Measurements from ENCODE around the gene ACOXL. TPM values are rescaled to one million over a fixed set of nuclear protein-coding genes. Genes with fewer than 3 reads are reported as not detected.

Gene ACOXL
- total RNA-seq, 1 experiment from 2014 or later, result not detected

DNA sequence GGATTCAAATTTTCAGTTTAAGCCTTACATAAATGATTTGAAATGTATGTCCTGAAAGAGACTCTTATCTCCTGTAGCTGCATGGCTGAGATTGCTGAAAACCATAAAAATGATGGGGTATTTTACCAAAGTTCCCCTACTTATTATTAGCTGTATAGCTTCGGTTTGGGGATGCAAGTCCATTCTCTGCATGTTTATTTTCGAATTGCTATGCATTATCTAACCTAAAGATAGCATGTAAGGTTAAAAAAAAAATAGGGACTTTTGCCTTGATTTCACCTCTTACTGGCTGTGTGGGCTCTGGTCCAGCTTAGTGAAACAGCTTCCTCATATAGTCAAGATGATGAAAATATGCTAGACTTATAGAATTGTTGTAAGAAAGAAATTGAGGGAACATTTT is 14.0 kb upstream of the ACOXL start:
- DNase-seq (ENCODE audit: low spot score), result no peak

DNA sequence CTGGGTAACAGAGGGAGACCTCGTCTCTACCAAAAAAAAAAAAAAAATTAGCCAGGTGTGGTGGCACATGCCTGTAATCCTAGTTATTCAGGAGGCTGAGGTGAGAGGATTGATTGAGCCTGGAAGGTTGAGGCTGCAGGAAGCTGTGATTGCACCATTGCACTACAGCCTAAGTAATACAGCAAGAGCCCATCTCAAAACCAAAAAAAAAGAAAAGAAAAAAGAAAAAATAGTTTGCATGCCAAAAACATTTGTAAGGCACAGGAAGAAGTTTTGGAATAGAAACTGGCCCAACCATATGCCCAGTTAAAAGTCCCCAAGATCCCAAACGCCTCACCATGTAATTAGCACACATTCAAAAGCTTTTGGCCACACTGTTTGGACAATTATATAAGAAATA is 13.4 kb upstream of the ACOXL start:
- DNase-seq (ENCODE audit: low spot score), result no peak

DNA sequence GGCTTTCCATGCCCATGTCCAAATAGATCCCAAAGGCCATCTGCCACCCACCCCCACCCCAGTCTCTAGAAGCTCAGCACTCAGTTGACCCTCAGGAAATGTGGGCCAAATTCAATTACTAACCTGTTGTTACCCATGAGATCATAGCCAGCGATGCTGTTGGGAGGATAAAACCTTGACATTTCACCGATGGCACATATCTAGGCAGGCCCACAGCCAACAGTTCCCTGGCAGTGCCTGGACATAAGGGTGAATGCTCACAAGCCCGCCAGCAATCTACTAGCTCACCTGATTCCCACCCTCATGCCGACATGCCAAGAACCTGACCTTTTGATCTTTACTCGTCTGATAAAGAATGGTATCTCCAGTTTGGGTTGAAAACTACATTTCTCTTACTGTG is 11.8 kb upstream of the ACOXL start:
- DNase-seq (ENCODE audit: low spot score), result no peak

DNA sequence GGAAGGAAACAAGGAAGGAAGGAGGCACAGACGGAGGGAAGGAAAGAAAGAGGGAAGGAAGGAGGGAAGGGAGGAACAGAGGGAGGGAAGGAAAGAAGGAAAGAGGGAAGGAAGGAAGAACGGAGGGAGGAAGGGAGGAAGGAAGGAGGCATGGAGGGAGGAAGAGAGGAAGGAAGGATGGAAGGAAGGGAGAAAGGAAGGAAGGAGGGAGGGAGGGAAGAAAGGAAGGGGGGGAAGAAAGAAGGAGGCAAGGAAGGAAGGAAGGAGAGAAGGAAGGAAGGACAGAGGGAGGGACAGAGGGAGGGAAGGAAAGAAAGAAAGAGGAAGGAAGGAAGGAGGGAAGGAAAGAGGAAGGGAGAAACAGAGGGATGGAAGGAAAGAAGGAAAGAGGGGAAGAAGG is 7.6 kb upstream of the ACOXL start:
- DNase-seq (ENCODE audit: low spot score), result no peak

DNA sequence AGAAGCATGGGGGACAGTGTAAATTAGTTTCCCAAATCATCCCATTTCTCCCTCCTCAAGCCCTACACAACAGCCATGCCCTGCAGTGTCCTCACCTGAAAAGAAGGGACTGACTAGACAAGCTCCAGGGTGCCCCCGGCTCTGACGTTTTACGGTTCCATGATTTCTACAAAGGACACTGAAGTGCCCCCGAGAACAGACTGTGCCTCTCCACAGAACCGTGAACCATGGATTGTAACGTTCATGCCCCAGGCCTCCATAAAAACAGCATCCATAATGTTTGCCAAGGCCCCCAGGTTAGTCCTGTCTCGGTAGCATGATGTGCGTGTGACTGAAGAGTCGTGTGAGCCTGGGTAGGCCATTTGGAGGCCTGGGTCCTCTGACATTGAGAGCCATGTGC is 7.0 kb upstream of the ACOXL start:
- no peak for DNase-seq (ENCODE audit: low spot score)

DNA sequence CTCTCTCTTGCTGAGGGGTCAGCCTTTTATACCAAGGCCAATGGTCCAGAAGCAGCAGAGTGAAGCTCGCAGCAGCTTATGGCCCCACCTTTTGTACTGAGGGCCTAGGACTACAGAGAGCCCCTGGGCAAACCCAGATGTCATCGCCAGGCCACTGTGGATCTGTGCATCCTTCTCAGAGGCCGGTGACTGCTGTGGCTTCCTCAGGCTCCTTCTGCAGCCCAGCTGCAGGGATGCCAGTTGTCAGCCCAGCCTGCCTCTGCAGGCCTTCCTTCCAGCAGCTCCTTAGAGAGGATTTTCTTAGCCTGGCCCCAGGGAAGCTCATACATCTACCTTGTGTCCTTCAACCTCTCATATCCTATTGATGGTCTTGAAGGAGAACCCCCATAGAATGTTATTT is 6.5 kb upstream of the ACOXL start:
- no peak for DNase-seq (ENCODE audit: low spot score)

DNA sequence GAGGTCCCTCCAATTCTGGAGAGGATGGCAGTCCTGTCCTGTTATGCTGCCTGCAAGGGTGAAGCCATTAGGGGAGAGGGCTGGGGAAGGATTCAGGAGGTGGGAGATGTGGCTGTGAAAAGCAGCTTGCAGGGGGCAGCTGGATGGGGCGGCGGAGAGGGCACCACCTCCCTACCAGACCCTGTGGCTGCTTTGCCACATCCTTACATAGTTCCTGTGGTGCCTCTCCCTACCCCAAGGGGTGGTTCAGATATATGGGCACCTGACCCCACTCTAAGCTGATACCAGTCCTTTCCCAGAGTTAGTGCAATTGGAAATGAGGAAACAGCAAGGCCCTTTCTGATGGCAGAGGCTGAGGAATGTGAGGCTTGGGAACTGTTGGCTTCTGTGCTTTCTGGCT is 6.1 kb upstream of the ACOXL start:
- DNase-seq (ENCODE audit: low spot score), result no peak

DNA sequence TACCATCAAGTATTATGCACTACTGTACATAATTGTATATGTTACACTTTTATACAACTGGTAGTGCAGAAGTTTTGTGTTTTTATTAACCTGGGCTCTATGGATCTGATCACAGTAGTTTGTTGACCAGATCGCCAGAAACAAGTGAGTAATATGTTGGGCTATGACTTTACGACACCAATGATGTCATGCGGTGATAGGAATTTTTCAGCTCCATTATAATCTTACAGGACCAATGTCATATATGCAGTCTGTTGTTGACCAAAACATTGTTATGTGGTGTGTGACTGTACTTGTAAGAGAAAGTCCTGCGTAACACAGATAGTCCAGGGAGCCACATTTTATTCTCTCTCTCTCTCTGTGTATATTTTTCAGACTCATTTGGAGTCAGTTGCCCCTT is 4.5 kb upstream of the ACOXL start:
- DNase-seq (ENCODE audit: low spot score), result no peak

DNA sequence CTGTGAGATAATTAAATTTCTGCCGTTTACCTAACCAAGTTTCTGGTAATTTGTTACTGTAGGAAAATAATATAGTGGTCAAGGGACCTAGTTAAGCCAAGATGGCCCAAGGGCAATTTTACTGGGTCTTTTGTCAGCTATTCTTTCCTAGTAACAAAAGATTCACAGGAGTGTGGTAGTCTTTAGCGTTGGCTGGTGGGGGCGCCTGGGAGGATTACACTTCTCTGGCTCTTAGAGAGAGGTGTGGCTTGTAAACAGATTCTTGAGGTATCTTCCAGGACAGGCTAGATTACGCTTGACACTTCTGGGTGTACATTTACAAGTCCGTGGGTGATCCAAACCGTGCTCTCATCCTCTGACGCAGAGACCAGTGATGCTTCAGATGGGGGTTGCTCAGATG is 3.3 kb upstream of the ACOXL start:
- no peak for DNase-seq (ENCODE audit: low spot score)

DNA sequence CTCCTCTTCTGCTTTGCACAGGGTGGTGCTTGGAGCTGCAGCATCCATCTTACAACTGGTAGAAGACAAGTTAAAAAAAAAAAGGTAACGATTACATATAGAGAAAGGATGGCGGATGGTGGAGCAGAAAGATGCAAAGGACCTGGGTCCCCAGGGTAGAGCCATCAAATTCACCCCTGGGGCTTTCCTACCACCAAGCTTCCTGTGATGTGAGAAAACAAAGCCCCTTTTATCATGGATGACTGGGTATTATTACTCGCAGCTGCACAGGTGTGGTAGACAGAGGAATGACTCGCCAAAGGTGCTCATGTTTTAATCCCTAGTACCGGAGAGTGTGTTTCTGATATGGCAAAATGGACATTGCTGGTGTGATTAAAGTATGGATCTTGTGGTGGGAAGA is 1.3 kb upstream of the ACOXL start:
- no peak for DNase-seq (ENCODE audit: low spot score)

DNA sequence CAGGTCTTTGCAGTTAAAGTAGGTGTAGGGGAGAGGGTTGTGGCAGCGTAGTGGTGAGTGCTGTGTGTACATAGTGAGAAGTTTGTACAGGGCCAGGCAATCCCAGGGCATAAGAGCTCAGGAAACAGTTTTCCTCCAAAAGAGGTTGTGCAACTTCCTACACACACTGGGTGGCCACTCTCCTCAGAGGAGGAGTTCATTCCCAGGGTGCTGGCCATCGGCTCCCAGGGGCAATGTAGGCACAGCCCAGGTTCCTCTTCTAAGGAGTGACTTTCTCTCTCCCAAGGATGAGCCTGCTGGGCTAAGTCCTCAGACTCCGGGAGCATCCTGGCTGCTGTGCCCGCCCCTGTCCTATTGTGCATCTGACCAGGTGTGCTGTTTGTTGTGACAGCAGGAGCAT is 3.0 kb downstream of the ACOXL start:
- no peak for DNase-seq (ENCODE audit: low spot score)

DNA sequence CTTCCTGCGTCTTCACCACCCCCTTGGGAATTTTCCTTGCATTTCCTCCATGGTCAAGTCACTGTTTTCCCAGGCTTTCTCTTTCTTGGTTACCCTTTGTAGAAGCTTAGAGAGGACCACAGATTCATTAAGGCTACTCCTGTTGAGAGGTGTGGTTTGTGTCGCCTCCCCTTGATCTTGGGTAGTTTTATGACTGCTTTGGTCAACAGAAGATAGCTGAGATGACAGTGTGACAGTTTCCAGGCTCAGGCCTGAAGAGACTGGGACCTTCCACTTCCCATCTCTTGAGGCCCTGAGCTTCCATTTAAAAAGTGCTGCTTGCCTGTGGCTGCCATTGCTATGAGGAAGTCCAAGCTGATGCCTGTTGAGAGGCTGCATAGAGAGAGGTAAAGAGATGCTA is 5.4 kb downstream of the ACOXL start:
- no peak for DNase-seq (ENCODE audit: low spot score)

DNA sequence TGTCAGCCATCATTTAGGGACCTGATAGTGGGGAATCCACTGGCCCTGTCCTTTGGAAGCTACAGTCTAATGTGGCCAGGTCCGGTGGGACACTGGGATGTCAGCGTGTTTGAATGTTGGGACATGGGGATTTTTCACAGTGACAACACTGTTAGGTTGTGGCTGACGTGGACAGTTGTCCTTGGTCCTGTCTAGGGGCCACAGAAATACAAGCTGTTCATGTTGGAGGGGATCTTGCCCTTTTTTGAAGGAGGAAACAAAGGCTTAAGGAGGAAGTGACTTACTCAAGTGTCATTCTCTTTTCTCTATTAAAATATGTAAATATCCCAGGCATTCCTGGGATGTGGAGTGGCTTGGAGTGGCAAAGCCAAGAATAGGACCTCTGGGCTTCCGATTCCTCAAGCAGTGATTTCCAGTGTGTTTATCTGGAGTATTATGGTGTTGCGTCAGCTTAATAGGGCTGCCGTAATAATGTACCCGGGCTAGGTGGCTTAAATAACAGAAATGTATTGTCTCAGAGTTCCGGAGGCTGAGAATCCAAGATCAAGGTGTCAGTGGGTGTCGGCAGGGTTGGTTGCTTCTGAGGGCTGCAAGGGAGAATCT is 8.5 kb downstream of the ACOXL start:
- DNase-seq (ENCODE audit: low spot score), result no peak

DNA sequence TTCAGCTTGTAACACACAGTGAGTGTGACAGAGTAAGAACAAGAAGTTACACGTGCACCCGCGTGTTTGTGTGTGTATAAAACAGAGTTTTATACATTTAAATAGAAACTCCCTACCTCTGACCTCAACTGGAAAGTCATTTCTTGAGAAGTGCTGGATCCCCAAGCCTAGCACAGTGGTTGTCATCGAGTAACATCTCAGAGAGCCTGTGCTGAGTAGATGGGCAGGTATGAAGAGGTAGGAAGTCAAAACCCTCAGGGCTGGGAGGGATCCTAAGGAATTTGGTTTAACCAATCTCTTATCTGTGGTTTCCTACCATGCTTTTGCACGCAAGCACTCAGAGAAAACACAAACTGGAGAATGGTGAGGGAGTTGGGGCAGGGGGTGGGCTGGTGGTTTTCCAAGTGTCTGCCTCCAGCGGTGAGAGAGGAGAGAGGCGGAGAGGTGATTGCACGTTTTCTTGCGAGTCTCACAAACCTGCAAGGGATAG is 9.2 kb downstream of the ACOXL start:
- DNase-seq (ENCODE audit: low spot score), result peak; percentile 14

DNA sequence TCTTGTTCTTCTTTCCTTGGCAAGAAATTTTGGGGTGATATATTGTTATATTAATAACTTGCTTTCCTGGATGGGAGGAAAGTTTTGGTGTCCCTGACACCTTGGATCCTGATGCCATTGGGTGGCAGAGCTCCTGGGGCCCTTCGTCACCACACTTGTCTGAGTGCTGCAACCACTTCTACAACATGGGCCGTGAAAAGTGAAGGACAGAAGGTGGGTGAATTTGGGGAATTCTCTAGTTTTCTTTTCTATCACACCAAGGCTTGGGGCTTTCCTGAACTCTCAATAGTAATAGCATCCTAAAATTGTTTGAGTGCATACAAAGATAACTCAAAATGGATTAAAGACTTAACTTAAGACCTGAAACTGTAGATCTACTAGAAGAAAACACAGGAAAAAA is 10.0 kb downstream of the ACOXL start:
- DNase-seq (ENCODE audit: low spot score), result no peak

DNA sequence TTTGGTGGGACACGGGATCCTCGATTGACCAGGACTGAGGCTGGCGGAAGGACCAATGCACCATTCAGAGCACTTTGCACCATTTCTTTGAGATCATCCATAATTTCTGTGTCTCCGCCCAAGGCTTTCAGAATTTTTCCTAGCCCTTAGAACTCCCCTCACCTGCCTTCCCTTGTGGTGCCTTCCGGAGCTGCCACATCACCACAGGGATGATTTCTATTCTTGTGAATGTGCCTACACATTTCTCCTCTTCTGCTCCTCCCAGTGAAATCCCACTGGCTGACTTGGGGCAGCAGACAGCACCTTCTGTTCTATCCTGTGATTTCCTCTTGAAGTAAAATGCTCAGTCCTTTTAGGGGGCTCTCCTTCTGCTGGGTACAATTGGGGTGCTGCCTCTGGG is 11.2 kb downstream of the ACOXL start:
- DNase-seq (ENCODE audit: low spot score), result no peak

DNA sequence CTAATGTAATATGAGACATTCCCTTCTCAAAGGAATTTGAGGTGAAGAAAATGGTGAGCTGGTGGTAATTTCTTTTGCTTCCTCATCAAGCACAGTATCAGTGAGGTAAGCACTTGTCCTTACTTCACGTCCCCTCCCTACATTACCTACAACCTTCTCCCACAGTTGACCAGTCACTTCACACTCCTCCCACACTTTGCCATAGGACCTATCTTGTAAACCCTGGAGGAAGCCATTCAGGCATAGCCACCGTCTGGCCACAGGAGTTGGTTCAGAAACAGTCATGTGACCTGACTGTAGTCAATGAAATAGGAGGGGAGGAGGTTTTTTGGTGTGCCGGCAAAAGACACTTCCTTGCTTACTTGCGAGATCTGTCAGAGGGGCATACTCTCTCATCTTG is 12.1 kb downstream of the ACOXL start:
- DNase-seq (ENCODE audit: low spot score), result no peak

DNA sequence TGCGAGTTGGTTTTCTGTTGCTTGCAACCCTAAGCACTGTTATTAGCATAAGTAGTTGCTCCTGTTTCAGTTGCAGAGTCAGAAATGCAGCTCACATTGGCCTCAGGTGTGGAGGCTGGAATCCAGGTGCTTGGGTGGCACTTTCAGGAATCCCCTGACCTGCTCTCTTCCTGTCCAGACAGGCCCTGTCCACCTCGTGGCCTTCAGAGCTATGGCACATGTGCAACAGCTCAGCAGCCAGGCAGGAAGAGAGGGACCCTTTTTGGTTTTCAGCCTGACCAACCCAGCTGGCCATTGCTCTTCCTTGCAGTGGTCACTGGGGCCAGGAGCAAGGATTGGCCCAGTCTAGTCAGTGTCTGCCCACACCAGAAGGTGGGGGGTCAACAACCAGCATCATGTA is 12.7 kb downstream of the ACOXL start:
- no peak for DNase-seq (ENCODE audit: low spot score)

DNA sequence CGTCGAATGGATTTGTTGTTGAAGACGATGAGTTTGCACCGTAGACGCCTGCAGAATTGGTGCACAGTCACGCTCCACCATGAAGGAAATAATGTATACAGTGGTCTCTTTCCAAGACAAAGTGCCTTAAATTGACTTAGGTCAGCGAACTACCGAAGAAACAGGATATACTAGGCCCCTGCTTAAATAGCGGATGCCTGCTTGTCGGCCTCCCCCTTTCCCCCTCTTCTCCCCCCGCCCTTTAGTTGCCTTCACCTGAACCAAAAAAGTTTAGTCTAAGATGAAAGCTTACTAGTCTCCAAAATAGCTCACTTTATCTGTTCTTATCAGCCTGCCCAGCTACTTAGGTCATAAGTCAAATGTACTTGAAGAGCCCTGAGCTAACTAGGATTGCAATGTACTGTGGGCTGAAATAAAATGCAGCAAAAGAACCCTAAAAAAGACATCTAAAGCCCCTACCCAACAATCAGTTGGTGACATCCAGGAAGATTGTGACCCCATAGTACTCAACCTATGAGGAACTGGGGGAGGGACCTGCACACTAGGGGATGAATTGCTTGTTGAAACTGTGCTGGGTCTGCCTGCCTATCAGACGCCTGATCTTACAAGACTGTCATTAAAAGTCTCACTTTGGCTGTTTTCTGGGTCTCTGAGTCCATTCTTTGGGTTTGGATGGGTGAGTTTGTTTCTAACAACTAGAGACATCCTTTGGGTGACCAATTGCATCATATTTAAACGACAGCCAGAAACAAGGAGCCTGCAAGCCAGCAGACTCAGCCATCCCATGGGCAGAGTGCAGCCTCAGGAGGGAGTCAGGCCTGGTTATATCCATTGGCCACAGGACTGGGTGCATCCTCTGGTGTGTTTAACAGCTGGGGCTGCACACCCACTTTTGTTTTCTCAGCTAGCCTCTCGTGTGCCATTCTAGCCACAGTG is 14.5 kb downstream of the ACOXL start:
- DNase-seq (ENCODE audit: low spot score), result no peak

DNA sequence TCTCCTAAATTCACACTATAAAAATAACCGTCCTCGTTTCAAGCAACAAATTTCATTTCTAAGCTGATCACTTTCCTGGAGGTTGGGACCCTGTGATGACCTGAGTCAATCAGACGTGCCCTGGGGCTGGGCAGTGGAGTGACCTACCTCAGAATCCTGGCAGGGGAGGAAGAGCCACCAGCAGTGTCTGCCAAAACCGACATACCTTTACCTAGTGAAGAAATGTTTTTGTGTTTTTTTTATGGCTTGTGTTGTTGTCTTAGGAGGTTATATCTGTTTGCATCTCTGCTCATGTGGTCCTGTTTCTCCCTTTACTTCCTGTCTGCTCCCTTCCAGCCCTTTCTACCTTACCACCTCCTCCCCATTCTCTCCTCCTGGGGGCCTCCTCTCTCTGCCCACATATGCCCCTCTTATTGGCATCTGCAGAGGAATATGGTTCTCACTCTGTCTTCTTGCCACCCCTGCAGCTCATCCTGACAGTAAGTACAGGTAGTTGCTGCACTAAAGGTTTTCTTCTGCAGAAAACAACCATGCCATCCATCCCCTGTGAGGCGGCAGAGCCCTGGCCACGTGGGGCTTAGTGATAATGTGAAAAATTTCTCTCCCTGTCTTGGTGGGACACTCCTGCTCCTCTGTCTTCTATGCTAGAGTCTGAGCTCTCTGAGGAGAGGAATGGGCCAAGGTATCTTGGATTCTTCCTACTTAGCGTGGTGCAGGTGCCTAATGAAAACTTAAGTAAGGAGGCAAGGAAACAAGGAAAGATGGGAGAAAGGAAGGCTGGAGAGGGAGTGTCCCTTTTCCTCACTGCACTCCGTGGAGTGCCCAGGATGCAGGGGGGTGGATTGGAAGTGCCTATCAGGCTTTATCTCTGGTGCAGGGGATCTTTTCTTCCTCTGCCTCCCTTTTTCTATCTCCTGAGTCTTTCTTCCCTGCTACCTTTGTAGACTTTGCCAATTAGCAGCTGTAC is 15.4 kb downstream of the ACOXL start:
- no peak for DNase-seq (ENCODE audit: low spot score)

DNA sequence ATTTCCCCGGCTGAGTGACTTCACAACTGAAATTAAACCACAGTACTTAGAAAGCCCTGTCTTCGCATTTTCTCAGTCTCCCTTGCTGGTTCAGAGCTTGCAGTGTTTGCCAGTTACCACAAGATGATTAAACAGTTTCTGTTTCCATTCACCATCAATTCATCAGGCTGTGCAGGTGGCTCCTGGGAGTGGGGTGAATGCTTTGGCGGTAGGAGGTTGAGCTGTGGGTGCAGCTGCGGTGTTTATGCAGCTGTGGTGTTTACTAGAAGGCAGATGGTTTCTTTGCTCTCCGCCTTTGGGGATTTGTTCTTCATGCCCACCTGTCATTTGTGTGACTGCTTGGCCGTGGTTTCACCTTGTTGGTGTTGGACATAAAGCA is 16.1 kb downstream of the ACOXL start:
- peak; percentile 72 for DNase-seq (ENCODE audit: low spot score)

DNA sequence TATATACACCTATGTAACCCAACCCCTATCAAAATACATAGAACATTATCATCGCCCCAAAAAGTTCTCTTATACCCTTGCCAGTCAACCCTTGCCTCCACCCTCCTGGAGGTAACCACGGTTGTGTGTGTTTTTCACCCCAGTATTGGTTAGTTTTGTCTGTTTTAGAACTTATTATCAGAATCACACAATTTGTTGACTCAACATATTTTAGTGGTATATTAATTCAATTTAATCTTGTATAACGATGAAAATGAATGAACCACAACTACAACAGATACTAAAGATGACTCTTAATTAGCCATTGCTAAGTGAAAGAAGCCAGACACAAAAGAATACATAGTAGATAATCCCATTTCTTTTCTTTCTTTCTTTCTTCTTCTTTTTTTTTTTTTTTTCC is 19.3 kb downstream of the ACOXL start:
- no peak for DNase-seq (ENCODE audit: low spot score)

Data from A172 (cell line).